GM18498 (cell line): ENCODE results near the gene NME5.
"Not testable (repeated sequence)": the region's sequence is repeated elsewhere in the genome, so short reads cannot be mapped to it uniquely, and the experiment has no call there.

Experiments used
- ATAC-seq: cut with Tn5 transposase; IDR thresholded peaks from one replicate; pipeline ENCODE4 v1.9.1; 2021; ENCODE audit warnings: mild to moderate bottlenecking, moderate library complexity; ENCODE audit not compliant: unreplicated experiment

Gene NME5

GRCh38 chr5:138082033-138082432 lies 57.2 kb downstream of the NME5 start:
- ATAC-seq: no peak

- no peak for ATAC-seq
Measured at GRCh38 chr5:138078006-138078643, 61.1 kb downstream of the NME5 start.

DNA sequence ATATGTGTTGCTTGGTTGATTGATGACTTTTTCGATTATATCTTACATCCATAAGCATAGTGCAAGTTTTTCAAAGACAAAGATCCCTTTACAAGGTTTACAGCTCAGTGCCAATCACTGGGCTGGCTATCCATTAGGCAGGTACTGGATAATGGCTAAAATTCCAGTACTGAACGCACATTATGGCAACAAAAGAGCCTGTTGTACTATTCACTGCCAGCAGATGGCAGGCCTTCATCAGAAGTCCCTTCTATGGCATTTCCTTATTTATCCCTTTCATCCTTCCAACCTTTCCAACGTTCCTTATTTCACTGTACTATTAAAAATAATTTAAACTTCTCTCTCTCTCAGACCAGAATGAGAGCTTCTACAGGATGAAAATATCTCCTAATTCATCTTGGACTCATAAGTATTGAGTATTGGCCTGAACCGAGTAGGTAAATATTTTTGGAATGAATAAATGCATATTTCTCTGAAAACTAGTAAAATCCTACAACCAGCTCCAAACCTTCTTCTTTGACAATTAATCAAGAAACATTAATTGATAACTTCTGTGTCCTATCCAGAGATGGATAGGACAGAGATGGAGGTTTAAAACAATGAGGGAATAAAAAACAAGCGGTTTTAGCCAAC lies 62.0 kb downstream of the NME5 start:
- ATAC-seq: no peak

GRCh38 chr5:138070026-138070425 lies 69.2 kb downstream of the NME5 start:
- not testable (repeated sequence) for ATAC-seq

DNA sequence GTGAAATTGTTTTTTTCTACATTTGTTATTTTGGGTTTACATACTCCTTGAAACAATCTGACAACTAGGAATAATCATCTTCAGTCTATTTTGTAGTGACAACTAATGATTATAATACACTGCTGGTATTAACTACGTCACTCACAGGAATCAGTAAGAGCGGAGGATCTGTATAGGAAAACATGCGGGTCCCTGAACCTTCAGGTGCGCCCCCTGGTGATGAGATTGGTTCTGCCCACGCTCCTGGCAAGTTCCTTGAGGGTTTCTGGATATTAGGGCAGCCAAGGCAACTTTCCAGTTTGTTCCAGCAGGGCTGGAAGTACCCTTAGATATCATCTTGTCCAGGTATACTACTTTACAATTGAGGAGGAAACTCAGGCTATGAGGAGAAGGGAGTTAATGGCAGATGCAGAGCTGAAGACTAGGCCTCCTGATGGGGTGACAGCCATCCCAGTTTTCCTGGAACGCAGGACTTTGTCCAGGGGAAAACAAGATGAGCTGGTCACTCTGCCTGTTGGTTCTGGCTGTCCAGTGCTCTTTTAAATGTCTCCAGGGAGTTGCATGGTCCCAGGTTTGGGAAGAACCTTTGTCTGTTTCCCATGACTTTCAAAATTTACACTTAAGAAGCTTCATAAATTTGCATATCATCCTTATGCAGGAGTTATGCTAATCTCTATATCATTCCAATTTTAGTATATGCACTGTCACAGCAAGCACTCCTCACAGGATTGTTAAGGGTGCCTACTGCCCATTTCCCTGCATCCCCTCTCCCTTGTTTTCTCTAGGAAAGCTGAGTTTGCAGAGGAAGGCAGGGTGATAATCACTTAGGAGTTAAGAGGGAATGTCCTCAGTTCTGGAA lies 70.3 kb downstream of the NME5 start:
- ATAC-seq: peak; percentile 44

GRCh38 chr5:138067945-138068344 lies 71.3 kb downstream of the NME5 start:
- no peak for ATAC-seq
